ENCODE measurements around the gene NSD1. TPM values are rescaled to one million over a fixed set of nuclear protein-coding genes. Genes with fewer than 3 reads are reported as not detected.

Gene NSD1, protein sequence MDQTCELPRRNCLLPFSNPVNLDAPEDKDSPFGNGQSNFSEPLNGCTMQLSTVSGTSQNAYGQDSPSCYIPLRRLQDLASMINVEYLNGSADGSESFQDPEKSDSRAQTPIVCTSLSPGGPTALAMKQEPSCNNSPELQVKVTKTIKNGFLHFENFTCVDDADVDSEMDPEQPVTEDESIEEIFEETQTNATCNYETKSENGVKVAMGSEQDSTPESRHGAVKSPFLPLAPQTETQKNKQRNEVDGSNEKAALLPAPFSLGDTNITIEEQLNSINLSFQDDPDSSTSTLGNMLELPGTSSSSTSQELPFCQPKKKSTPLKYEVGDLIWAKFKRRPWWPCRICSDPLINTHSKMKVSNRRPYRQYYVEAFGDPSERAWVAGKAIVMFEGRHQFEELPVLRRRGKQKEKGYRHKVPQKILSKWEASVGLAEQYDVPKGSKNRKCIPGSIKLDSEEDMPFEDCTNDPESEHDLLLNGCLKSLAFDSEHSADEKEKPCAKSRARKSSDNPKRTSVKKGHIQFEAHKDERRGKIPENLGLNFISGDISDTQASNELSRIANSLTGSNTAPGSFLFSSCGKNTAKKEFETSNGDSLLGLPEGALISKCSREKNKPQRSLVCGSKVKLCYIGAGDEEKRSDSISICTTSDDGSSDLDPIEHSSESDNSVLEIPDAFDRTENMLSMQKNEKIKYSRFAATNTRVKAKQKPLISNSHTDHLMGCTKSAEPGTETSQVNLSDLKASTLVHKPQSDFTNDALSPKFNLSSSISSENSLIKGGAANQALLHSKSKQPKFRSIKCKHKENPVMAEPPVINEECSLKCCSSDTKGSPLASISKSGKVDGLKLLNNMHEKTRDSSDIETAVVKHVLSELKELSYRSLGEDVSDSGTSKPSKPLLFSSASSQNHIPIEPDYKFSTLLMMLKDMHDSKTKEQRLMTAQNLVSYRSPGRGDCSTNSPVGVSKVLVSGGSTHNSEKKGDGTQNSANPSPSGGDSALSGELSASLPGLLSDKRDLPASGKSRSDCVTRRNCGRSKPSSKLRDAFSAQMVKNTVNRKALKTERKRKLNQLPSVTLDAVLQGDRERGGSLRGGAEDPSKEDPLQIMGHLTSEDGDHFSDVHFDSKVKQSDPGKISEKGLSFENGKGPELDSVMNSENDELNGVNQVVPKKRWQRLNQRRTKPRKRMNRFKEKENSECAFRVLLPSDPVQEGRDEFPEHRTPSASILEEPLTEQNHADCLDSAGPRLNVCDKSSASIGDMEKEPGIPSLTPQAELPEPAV (N-terminal part only)
- polyA plus RNA-seq (2013, experiment 1 of 2), result 47.0 TPM
- 40.2 TPM for polyA plus RNA-seq (2013, experiment 2 of 2)

DNA sequence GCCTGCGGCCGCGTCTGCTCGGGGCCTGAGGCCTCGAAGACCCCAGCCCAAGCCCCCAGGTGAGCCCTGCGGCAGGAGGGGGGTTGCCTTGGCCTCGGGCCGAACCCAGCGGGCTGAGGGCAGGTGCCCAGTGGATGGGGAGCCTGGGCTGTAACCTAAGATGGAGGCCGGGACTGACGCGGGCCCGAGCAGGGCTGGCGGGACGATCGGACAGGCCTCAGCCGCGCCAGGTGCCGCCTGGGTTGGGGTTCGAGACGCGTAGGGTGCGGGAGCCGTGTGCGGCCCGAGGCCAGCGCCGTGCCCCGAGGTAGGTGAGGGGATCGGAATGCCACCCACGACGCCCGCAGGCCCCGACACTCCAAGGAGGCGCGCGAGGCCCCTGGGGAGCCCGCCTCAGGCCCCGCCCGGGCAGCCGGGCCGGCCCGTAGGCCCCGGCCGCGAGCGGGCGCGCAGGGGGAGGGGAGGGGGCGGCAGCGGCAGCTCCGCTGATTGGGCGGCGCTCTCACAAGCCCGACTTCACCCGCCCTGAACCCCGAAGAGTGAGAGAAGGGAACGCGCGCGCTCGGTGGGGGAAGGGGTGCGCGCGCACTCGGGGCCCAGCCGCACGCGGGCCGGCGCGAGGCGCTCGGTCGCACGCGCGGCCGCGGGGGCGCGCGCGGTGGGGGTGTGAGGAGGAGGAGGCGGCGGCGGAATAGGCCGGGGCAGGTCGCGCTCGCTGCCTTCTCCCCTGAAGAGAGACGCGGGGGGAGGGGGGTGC, at the start of gene NSD1:
TSS of gene NSD1 (plus strand) at position 678 of the 757 bp plus-strand sequence. CDS start 1,331 bp downstream, outside the sequence.
- Histone ChIP-seq H3K36me3 (ENCODE audit: insufficient read depth, low read length) (peaks cover 35% of the 10 kb centered on the region), H3K4me3 (ENCODE audit: low read length) (peak within 1 kb of the TSS; percentile 84), H3K9me3 (ENCODE audit: insufficient read depth, low read depth, low read length) (no peaks in the 10 kb centered on the region), H3K4me1 (ENCODE audit: insufficient read depth, low read length) (peaks cover 33% of the 10 kb centered on the region), H3K27ac (ENCODE audit: low read depth, low read length) (peak within 1 kb of the TSS; percentile 99), H3K27me3 (ENCODE audit: insufficient read depth, low read length) (no peaks in the 10 kb centered on the region), H3K9ac (ENCODE audit: low read depth, low read length) (peak within 1 kb of the TSS; percentile 99)
- WGBS, result under 1% methylated on average over 89 of the region's 93 CpGs

DNA sequence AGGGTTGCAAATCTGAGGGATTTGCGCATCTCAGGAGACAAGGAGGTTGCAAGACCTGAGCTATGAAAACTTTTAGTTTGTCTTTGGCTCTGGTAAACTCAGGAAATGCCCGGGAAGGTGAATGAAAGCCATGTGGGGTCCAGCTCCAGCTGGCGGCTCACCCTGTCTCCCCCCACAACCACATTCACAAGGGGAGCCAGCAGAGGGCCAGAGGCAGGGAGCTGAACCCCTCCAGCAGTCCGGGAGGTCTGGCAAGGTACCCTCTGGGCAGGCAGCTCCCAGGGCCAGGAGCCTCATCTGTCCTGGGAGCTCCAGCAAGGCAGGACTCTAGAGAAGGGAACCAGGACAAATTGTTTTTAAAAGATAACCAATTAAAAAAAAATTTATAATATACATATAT, 49.4 kb upstream of the NSD1 start:
- WGBS, result 79% methylated on average over 4 of the region's 4 CpGs

DNA sequence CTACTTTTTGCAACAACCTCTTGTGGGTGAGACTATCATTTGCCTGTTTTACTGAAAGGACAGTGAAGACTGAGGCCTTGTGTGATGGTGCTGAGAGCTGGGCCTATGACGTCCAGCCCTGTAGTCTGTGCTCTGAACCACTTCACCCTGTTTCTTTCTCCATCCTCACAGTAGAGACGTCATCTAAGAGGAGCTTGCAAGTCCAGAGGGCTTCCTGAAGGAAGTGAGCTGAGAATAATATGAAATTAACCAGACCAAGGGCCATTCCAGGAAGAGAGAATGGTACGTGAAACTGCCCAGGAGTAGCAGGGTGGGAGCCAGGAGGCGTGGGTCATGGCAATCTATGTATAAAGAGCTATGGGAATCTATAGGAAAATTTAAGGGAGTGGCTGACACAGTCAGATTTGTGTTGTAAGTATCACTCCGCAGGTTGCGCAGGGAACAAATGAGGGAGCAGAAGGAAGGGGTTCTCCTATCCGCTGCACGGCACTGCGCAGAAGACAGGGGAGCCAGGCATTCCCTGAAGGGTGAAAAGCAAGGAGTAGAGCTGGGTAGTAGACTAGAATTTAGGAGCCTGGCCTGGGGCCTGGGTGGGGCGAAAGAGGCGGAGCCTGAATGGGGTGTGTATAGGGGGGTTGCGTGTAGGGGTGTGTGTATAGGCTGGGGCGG, 47.5 kb upstream of the NSD1 start:
- no peaks in the 10 kb centered on the region for H3K9me3 ChIP-seq (ENCODE audit: insufficient read depth, low read depth, low read length)
- peaks cover 11% of the 10 kb centered on the region for H3K36me3 ChIP-seq (ENCODE audit: insufficient read depth, low read length)
- H3K4me1 ChIP-seq (ENCODE audit: insufficient read depth, low read length), result peaks cover 6% of the 10 kb centered on the region
- WGBS, result 57% methylated on average over 12 of the region's 13 CpGs
- no peak overlapping the region for H3K27ac ChIP-seq (ENCODE audit: low read depth, low read length)
- H3K4me3 ChIP-seq (ENCODE audit: low read length), result 0 out of 2 replicates have a peak overlapping the region, but pooled peaks have one; percentile 10
- no peak overlapping the region for H3K9ac ChIP-seq (ENCODE audit: low read depth, low read length)
- H3K27me3 ChIP-seq (ENCODE audit: insufficient read depth, low read length), result no peaks in the 10 kb centered on the region

More for the DNA sequence above, 49.4 kb upstream of the NSD1 start:
- Histone ChIP-seq H3K9ac (ENCODE audit: low read depth, low read length) (no peak overlapping the region), H3K27me3 (ENCODE audit: insufficient read depth, low read length) (no peaks in the 10 kb centered on the region), H3K36me3 (ENCODE audit: insufficient read depth, low read length) (no peaks in the 10 kb centered on the region), H3K4me1 (ENCODE audit: insufficient read depth, low read length) (peaks cover 6% of the 10 kb centered on the region), H3K27ac (ENCODE audit: low read depth, low read length) (no peak overlapping the region), H3K4me3 (ENCODE audit: low read length) (no peak overlapping the region), H3K9me3 (ENCODE audit: insufficient read depth, low read depth, low read length) (no peaks in the 10 kb centered on the region)

DNA sequence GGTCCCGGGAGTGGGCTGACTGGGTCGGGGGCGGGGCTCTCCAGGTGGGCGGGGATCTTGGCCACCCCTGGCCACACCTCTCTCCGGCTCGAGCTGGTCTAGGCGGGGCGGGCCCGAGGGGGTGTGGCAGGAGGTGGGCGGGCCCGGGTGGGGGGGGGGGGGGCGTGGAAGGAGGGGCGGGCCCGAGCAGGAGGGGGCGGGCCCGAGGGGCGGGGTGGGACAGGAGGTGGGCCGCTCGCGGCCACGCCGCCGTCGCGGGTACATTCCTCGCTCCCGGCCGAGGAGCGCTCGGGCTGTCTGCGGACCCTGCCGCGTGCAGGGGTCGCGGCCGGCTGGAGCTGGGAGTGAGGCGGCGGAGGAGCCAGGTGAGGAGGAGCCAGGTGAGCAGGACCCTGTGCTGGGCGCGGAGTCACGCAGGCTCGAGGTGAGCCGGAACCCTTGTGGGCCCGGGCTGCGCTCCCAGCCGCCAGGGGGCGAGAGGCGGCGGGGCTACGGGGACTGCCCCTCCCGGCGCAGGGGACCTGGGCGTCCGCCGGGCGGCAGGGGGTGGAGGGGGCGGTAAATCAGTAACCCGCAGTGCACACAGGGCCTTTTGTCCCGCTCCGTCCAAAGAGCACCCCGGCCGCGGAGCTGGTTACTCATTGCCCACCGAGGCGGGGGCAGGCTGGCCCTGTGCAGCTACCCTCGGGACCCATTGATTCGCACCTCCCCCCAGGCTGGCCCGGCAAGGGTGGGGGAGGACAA, 46.7 kb upstream of the NSD1 start, which contains the start of gene FGFR4:
TSS of gene FGFR4 (plus strand) at position 262 of the 744 bp plus-strand sequence. CDS start 2,688 bp downstream, outside the sequence.
- Histone ChIP-seq H3K4me1 (ENCODE audit: insufficient read depth, low read length) (peaks cover 6% of the 10 kb centered on the region), H3K27ac (ENCODE audit: low read depth, low read length) (peak within 1 kb of the TSS; percentile 75), H3K4me3 (ENCODE audit: low read length) (peak within 1 kb of the TSS; percentile 61), H3K9me3 (ENCODE audit: insufficient read depth, low read depth, low read length) (no peaks in the 10 kb centered on the region), H3K9ac (ENCODE audit: low read depth, low read length) (peak within 1 kb of the TSS; percentile 73), H3K27me3 (ENCODE audit: insufficient read depth, low read length) (no peaks in the 10 kb centered on the region), H3K36me3 (ENCODE audit: insufficient read depth, low read length) (peaks cover 18% of the 10 kb centered on the region)
- WGBS, result under 1% methylated on average over 59 of the region's 68 CpGs

DNA sequence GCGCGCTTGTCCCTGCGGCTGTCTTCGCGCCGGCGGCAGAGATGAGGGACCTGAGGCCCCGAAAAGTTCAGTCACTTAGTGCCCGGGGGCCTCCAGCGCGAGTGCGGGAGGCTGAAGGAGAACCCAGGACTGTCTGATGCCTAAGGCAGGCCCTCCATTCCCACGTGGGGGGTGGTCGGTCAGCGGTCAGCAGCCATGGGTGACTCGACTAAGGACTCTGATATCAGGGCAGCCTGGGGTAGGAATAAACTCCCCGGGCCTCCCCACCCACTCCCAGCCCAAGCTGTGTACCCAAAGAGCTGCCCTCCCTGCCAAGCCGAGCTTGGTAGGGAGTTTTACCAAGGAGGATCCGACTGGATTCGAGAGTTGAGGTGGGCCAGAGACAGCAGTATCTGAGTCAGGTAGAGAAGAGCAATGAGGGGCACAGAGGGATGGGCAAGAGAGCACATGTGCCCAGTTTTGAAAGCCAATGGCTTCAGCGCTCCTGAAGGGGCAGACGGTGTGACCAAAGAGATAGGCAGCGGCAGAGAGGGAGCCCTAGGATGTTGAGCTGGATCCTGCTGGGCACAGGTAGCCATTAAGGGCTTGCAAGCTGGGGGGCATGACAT, 46.1 kb upstream of the NSD1 start:
- Histone ChIP-seq H3K27me3 (ENCODE audit: insufficient read depth, low read length) (no peaks in the 10 kb centered on the region), H3K36me3 (ENCODE audit: insufficient read depth, low read length) (peaks cover 25% of the 10 kb centered on the region), H3K27ac (ENCODE audit: low read depth, low read length) (peak overlapping the region; percentile 75), H3K4me3 (ENCODE audit: low read length) (peak overlapping the region; percentile 61), H3K9ac (ENCODE audit: low read depth, low read length) (peak overlapping the region; percentile 73), H3K9me3 (ENCODE audit: insufficient read depth, low read depth, low read length) (no peaks in the 10 kb centered on the region), H3K4me1 (ENCODE audit: insufficient read depth, low read length) (peaks cover 6% of the 10 kb centered on the region)
- 22% methylated on average over 23 of the region's 23 CpGs for WGBS

DNA sequence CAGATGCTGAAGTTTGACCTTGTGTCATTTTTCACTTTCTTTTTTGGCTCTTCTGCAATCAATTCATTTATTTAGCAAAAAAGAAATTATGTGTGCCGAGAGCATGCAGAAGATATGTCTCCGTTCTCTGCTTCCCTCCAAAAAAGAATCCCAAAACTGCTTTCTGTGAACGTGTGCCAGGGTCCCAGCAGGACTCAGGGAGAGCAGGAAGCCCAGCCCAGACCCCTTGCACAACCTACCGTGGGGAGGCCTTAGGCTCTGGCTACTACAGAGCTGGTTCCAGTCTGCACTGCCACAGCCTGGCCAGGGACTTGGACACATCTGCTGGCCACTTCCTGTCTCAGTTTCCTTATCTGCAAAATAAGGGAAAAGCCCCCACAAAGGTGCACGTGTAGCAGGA, 44.4 kb upstream of the NSD1 start:
- H3K9ac ChIP-seq (ENCODE audit: low read depth, low read length), result no peak overlapping the region
- no peaks in the 10 kb centered on the region for H3K27me3 ChIP-seq (ENCODE audit: insufficient read depth, low read length)
- no peak overlapping the region for H3K27ac ChIP-seq (ENCODE audit: low read depth, low read length)
- H3K36me3 ChIP-seq (ENCODE audit: insufficient read depth, low read length), result peaks cover 41% of the 10 kb centered on the region
- peaks cover 6% of the 10 kb centered on the region for H3K4me1 ChIP-seq (ENCODE audit: insufficient read depth, low read length)
- H3K9me3 ChIP-seq (ENCODE audit: insufficient read depth, low read depth, low read length), result no peaks in the 10 kb centered on the region
- 80% methylated on average over 5 of the region's 5 CpGs for WGBS
- H3K4me3 ChIP-seq (ENCODE audit: low read length), result no peak overlapping the region

DNA sequence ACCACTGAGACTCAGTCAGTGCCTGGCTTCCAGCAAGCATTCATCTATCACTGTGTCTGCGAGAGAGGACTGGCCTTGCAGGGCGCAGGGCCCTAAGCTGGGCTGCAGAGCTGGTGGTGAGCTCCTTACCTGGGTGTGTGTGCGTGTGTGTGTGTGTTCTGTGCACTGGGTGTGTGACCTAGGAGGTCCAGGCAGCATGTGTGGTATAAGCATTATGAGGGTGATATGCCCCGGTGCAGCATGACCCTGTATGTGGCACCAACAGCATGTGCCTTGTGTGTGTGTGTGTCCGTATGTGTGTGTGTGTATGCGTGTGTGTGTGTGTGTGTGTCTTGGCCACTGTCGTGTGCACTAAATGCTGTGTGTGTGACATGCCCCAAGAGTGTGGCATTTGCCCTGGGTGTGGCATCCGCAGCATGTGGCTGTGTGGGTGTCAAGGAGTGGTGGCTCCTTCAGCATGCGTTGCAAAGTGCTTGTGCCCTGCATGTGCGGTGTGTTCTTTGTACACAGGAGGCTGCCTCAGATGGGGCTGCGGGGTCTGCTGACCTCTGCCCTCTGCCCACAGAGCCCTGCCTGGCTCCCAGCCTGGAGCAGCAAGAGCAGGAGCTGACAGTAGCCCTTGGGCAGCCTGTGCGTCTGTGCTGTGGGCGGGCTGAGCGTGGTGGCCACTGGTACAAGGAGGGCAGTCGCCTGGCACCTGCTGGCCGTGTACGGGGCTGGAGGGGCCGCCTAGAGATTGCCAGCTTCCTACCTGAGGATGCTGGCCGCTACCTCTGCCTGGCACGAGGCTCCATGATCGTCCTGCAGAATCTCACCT, 43.5 kb upstream of the NSD1 start:
- H3K9me3 ChIP-seq (ENCODE audit: insufficient read depth, low read depth, low read length), result no peaks in the 10 kb centered on the region
- H3K4me1 ChIP-seq (ENCODE audit: insufficient read depth, low read length), result peaks cover 6% of the 10 kb centered on the region
- H3K4me3 ChIP-seq (ENCODE audit: low read length), result no peak overlapping the region
- 92% methylated on average over 21 of the region's 21 CpGs for WGBS
- H3K27ac ChIP-seq (ENCODE audit: low read depth, low read length), result no peak overlapping the region
- H3K9ac ChIP-seq (ENCODE audit: low read depth, low read length), result no peak overlapping the region
- peaks cover 43% of the 10 kb centered on the region for H3K36me3 ChIP-seq (ENCODE audit: insufficient read depth, low read length)
- H3K27me3 ChIP-seq (ENCODE audit: insufficient read depth, low read length), result no peaks in the 10 kb centered on the region

DNA sequence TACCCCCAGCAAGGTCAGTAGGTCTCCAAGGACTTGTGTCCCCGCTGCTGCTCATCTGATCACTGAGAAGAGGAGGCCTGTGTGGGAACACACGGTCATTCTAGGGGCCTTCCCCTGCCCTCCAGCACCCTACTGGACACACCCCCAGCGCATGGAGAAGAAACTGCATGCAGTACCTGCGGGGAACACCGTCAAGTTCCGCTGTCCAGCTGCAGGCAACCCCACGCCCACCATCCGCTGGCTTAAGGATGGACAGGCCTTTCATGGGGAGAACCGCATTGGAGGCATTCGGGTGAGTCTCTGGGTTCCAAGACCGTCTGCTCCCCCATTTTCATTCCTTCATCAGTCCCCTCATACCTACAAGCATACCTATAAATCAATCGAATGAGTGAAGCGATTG, 42.8 kb upstream of the NSD1 start:
- no peak overlapping the region for H3K27ac ChIP-seq (ENCODE audit: low read depth, low read length)
- 96% methylated on average over 13 of the region's 13 CpGs for WGBS
- H3K4me3 ChIP-seq (ENCODE audit: low read length), result no peak overlapping the region
- H3K9me3 ChIP-seq (ENCODE audit: insufficient read depth, low read depth, low read length), result no peaks in the 10 kb centered on the region
- H3K4me1 ChIP-seq (ENCODE audit: insufficient read depth, low read length), result peaks cover 6% of the 10 kb centered on the region
- H3K9ac ChIP-seq (ENCODE audit: low read depth, low read length), result no peak overlapping the region
- H3K27me3 ChIP-seq (ENCODE audit: insufficient read depth, low read length), result no peaks in the 10 kb centered on the region
- H3K36me3 ChIP-seq (ENCODE audit: insufficient read depth, low read length), result peaks cover 49% of the 10 kb centered on the region

All from HUES64 (cell line).